ENCODE results near the gene RPL13. TPM values are rescaled to one million over a fixed set of nuclear protein-coding genes. Genes with fewer than 3 reads are reported as not detected.
A peak's percentile ranks its signal among the peaks of the same experiment; 100 is the strongest.

Gene RPL13
- total and polyA plus RNA-seq, 2 of the 8 experiments (the other 6 are each of a cell fraction or from before 2014, with no cell fraction given): 2,162 to 7,384 TPM

DNA sequence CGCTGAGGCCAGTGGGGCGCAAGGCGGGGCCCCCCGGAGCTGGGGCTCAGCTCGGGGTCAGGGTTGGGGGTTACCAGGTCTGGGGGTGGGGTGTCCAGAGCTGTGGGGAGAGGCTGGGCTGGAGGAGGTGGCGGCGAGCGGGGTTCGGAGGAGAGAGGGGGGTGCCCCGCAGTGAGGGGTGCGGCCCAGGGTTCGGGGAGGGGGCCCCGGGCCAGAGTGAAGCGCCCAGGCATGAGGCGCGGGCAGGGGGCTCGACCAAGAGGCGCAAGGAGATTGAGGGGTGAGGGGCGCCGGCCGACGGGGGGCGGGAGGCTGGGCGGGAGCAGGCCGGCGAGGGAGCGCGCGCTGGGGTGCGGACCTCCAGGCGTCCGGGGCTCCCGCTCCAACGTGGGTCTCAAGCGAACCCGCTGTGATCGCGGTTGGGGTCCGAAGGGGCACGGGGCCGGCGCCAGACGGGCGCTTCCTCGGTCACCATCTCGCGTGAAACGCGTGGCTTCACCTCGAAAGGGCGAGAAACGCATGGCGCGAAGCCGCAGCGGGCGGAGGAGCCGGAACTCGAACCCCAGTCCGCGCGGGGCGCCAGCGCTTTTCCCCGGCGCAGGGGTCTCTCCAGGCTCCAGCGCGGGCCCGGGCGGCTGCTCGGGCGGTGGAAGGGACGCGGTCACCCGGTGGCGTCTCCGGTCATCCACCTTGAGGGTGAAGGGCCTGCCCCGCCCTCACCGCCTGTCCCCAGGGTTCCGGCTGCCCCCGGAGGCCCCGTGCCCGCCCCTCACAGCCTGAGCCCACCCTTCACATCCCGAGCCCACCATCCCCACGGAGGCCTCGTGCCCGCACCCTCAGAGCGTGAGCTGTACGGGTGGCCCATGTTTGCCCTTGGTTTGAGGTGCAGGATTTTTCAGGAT, 15.9 kb downstream of the RPL13 start (continued):
- TF ChIP-seq EZH2 (IDR thresholded peaks at IDR 0.05; ENCODE audit: low read depth, low read length, severe bottlenecking): peak; percentile 46

All from H1 (cell line).